ENCODE results near the gene CLDN2.

Gene CLDN2

DNA sequence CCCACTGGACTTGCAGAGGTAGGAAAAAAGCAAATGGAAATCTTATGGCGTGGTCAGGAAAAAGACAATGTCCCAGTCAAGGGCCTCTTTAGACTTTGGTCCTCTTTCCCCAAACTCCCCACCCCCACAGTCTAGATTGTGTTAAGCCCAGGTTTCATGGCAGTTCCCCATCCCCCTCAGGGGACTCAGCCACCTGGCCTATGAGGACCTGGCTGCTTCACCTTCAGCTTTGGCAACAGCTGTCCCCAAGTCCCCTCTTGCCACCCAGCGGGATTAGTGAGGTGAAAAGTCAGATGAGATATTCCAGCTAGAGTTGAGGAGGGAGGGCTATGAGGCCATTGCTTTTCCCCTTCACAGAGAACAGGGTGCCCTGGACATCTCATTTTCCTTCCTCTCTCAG lies 17.5 kb upstream of the CLDN2 start:
- Histone ChIP-seq H3K4me3 (no peak overlapping the region), H3K27ac (no peak overlapping the region)
- no peak for DNase-seq (ENCODE audit: low spot score)
- TF ChIP-seq, protein P1, sequence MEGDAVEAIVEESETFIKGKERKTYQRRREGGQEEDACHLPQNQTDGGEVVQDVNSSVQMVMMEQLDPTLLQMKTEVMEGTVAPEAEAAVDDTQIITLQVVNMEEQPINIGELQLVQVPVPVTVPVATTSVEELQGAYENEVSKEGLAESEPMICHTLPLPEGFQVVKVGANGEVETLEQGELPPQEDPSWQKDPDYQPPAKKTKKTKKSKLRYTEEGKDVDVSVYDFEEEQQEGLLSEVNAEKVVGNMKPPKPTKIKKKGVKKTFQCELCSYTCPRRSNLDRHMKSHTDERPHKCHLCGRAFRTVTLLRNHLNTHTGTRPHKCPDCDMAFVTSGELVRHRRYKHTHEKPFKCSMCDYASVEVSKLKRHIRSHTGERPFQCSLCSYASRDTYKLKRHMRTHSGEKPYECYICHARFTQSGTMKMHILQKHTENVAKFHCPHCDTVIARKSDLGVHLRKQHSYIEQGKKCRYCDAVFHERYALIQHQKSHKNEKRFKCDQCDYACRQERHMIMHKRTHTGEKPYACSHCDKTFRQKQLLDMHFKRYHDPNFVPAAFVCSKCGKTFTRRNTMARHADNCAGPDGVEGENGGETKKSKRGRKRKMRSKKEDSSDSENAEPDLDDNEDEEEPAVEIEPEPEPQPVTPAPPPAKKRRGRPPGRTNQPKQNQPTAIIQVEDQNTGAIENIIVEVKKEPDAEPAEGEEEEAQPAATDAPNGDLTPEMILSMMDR (IDR thresholded peaks at IDR 0.05) = no peak

GRCh38 chrX:106903291-106903824 lies 16.8 kb upstream of the CLDN2 start, which contains the start of gene RIPPLY1:
Gene RIPPLY1, minus strand, starts transcription at chrX:106903341. Its CDS starts 54 bp downstream, at chrX:106903287.
- H3K27ac ChIP-seq = no peak within 1 kb of the TSS
- H3K4me3 ChIP-seq = no peak within 1 kb of the TSS
- TF ChIP-seq, protein P1 (IDR thresholded peaks at IDR 0.05) = no peak
- no peak for DNase-seq (ENCODE audit: low spot score)

GRCh38 chrX:106903856-106904528 lies 16.2 kb upstream of the CLDN2 start:
- no peak for DNase-seq (ENCODE audit: low spot score)
- Histone ChIP-seq H3K4me3 (no peak overlapping the region), H3K27ac (no peak overlapping the region)
- TF ChIP-seq, protein P1 (IDR thresholded peaks at IDR 0.05) = no peak

GRCh38 chrX:106905064-106905708 lies 15.0 kb upstream of the CLDN2 start:
- TF ChIP-seq, protein P1 (IDR thresholded peaks at IDR 0.05) = no peak
- DNase-seq (ENCODE audit: low spot score) = no peak
- Histone ChIP-seq H3K27ac (no peak overlapping the region), H3K4me3 (no peak overlapping the region)

- TF ChIP-seq, protein P1 (IDR thresholded peaks at IDR 0.05) = no peak
- no peak for DNase-seq (ENCODE audit: low spot score)
- Histone ChIP-seq H3K4me3 (no peak overlapping the region), H3K27ac (no peak overlapping the region)
These were observed 13.8 kb upstream of the CLDN2 start for GRCh38 chrX:106906361-106906760.

DNA sequence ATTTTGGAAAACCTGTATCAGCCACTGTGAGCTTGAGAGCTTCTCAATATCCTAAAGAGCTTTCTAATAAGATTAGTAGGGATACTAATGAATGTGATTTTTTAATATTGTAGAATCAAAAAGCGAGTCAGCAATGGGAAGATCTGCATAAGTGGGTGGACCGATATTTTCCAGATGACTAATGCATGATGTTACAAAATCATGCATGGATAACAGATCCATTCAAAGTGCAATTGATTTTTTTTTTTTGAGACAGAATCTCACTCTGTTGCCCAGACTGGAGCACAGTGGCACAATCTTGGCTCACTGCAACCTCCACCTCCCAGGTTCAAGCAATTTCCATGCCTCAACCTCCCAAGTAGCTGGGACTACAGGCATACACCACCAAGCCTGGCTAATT lies 7.3 kb upstream of the CLDN2 start:
- no peak overlapping the region for H3K27ac ChIP-seq
- TF ChIP-seq, protein P1 (IDR thresholded peaks at IDR 0.05) = no peak
- no peak overlapping the region for H3K4me3 ChIP-seq
- no peak for DNase-seq (ENCODE audit: low spot score)
